Lower lobe of right lung (tissue), 2 donors: ENCODE measurements around the gene GATC. TPM values are rescaled to one million over a fixed set of nuclear protein-coding genes. Genes with fewer than 3 reads are reported as not detected.

Experiments used
- ATAC-seq, 2 donors: fragments of 200-7000 bp; cut with Tn5 transposase; one replicate each; pipeline ENCODE4 v1.9.1; 2020 to 2022; ENCODE audit warnings: mild to moderate bottlenecking in 2 of 2, moderate library complexity in 2 of 2
- DNase-seq: peaks from one replicate; pipeline ENCODE4 v3.0.0-alpha.2; 2020
- H3K27ac ChIP-seq: fragments of 200-600 bp; one replicate; pipeline ENCODE4 v1.8.0; 2022
- H3K27me3 ChIP-seq: fragments of 200-600 bp; one replicate; pipeline ENCODE4 v1.8.0; 2022; ENCODE audit warnings: low read depth
- H3K36me3 ChIP-seq: fragments of 200-600 bp; one replicate; pipeline ENCODE4 v1.8.0; 2022; ENCODE audit warnings: mild to moderate bottlenecking
- H3K4me1 ChIP-seq: fragments of 200-600 bp; one replicate; pipeline ENCODE4 v1.8.0; 2022
- H3K4me3 ChIP-seq: fragments of 200-600 bp; one replicate; pipeline ENCODE4 v1.8.0; 2022; ENCODE audit warnings: mild to moderate bottlenecking
- H3K9me3 ChIP-seq: fragments of 200-600 bp; one replicate; pipeline ENCODE4 v1.8.0; 2022
- intact Hi-C: fragments of 100-400 bp; cut with DNase I; formaldehyde crosslinking; loops from one replicate; pipeline ENCODE4 v1.11.0; 2022
- total RNA-seq: library from RNA; stranded (reverse); fragmentation: NEBNext Ultra II Directional; extraction: Animal tissue kit (Norgen Biotek cat#: 25700); gene quantifications from one replicate; pipeline ENCODE4 v1.2.1, GENCODE V29; 2021
- TF ChIP-seq, protein P1 (sequence below): fragments of 200-600 bp; IDR thresholded peaks from one replicate; pipeline ENCODE4 v1.8.0; 2022; ENCODE audit warnings: antibody characterized with exemption, mild to moderate bottlenecking
- donor health status: DM: no; HTN: yes; CAD: no; lungs with severe emphysema.

The GATC gene
- total RNA-seq, 1 donor from 2014 or later: 31.7 TPM

GRCh38 chr12:120468325-120468820 is 22.1 kb downstream of the GATC start:
- TF ChIP-seq, protein P1, sequence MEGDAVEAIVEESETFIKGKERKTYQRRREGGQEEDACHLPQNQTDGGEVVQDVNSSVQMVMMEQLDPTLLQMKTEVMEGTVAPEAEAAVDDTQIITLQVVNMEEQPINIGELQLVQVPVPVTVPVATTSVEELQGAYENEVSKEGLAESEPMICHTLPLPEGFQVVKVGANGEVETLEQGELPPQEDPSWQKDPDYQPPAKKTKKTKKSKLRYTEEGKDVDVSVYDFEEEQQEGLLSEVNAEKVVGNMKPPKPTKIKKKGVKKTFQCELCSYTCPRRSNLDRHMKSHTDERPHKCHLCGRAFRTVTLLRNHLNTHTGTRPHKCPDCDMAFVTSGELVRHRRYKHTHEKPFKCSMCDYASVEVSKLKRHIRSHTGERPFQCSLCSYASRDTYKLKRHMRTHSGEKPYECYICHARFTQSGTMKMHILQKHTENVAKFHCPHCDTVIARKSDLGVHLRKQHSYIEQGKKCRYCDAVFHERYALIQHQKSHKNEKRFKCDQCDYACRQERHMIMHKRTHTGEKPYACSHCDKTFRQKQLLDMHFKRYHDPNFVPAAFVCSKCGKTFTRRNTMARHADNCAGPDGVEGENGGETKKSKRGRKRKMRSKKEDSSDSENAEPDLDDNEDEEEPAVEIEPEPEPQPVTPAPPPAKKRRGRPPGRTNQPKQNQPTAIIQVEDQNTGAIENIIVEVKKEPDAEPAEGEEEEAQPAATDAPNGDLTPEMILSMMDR: no peak
- peak overlapping the region; percentile 94 for H3K27ac ChIP-seq
- peaks cover 43% of the 10 kb centered on the region for H3K36me3 ChIP-seq
- peaks cover 36% of the 10 kb centered on the region for H3K4me1 ChIP-seq
- ATAC-seq: peak; percentile 29 to 44
- no peaks in the 10 kb centered on the region for H3K27me3 ChIP-seq
- intact Hi-C loops: no loop called here
- peak; percentile 58 for DNase-seq
- peak overlapping the region; percentile 93 for H3K4me3 ChIP-seq
- no peaks in the 10 kb centered on the region for H3K9me3 ChIP-seq

- Histone ChIP-seq H3K4me1 (peaks cover 36% of the 10 kb centered on the region), H3K9me3 (no peaks in the 10 kb centered on the region), H3K36me3 (peaks cover 37% of the 10 kb centered on the region), H3K27ac (peak overlapping the region; percentile 94), H3K27me3 (no peaks in the 10 kb centered on the region), H3K4me3 (peak overlapping the region; percentile 93)
- DNase-seq (peak; percentile 57), ATAC-seq (peak; percentile 38)
- TF ChIP-seq, protein P1: no peak
- intact Hi-C loops: no loop called here
Observed at GRCh38 chr12:120468821-120469449, 22.7 kb downstream of the GATC start.

DNA sequence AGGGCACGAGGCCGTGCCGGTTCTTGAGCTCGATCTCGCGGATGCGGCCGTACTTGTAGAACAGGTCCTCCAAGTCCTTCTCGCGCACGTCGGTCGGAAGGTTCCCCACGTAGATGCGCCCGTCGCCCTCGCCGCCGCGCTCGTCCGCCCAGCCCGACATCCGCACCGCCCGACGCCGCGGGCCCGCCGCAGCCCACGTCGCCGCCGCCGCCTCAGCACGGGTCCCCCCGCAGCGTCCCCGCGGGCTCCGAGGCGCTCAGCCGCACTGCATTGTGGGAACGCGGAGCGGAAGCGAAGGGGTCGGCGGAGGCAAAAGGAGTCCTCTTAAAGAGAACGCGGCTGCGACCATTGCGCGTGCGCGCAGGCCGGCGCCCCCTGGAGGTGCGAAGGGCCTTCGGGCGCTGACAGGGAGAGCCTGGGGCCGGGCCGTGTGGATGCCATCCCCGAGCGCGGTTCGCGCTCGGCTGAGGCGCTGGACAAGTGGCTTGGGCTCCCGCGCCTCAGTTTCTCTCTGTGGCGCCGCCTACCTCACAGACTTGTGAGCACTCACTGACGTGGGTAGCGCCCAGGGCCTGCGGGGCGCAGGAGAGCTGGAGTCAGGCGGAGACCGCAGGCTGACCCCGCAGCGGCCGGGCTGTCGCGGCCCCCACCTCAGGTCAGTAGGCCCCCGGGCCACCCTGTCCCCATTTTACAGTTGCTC is 23.4 kb downstream of the GATC start, which contains the start of gene SRSF9:
Gene SRSF9 (minus strand): TSS at position 299 of the 700 bp plus-strand sequence. CDS start 139 bp downstream, at position 160.
- peaks cover 31% of the 10 kb centered on the region for H3K36me3 ChIP-seq
- H3K9me3 ChIP-seq: no peaks in the 10 kb centered on the region
- peak within 1 kb of the TSS; percentile 94 for H3K27ac ChIP-seq
- DNase-seq (peak; percentile 97), ATAC-seq (peak; percentile 97)
- intact Hi-C loops: no loop called here
- H3K4me1 ChIP-seq: peaks cover 36% of the 10 kb centered on the region
- H3K4me3 ChIP-seq: peak within 1 kb of the TSS; percentile 93
- H3K27me3 ChIP-seq: no peaks in the 10 kb centered on the region
- TF ChIP-seq, protein P1: peak; percentile 92

- H3K4me1 ChIP-seq: peaks cover 36% of the 10 kb centered on the region
- ATAC-seq: peak in 1 of 2 donors; percentile 22
- intact Hi-C loops: no loop called here
Observed at GRCh38 chr12:120470150-120470784, 24.0 kb downstream of the GATC start.

GRCh38 chr12:120472521-120472920 is 26.3 kb downstream of the GATC start:
- Histone ChIP-seq H3K9me3 (no peaks in the 10 kb centered on the region), H3K27me3 (no peaks in the 10 kb centered on the region), H3K36me3 (peaks cover 1% of the 10 kb centered on the region), H3K4me1 (peaks cover 20% of the 10 kb centered on the region), H3K4me3 (no peak overlapping the region), H3K27ac (no peak overlapping the region)
- ATAC-seq (no peak), DNase-seq (no peak)
- TF ChIP-seq, protein P1: no peak
- intact Hi-C loops: no loop called here

More at GRCh38 chr12:120470150-120470784, 24.0 kb downstream of the GATC start:
- Histone ChIP-seq H3K4me3 (peak overlapping the region; percentile 93), H3K27me3 (no peaks in the 10 kb centered on the region), H3K27ac (peak overlapping the region; percentile 94), H3K9me3 (no peaks in the 10 kb centered on the region), H3K36me3 (peaks cover 24% of the 10 kb centered on the region)
- TF ChIP-seq, protein P1: no peak
- DNase-seq: no peak
